GM19240 (cell line): Measurements from ENCODE around the gene DDX4.
"Not testable (repeated sequence)": the region's sequence is repeated elsewhere in the genome, so short reads cannot be mapped to it uniquely, and the experiment has no call there.

Source experiments
- DNase-seq: peaks from one replicate; pipeline ENCODE4 v3.0.0; 2011; ENCODE audit warnings: low spot score; ENCODE audit not compliant: insufficient read length

Gene DDX4

DNA sequence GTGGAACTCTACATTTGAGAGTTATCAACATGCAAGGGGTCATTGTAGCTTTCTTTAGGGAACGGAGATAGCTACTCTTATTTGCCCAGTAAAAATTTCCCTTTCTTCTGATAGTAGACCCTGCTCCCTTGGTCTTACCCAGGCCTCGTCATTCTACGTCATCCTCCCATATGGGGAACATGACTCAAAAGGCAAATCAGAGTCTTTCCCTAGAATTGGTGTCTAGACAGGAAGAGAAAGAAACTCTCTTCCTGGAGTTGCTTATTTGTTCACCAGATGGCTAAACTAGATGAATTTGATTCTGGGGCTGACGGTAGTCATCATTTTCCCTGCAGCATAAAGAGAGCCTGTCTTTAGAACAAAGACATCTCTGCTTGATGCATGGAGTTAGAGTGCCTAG lies 13.6 kb upstream of the DDX4 start:
- DNase-seq = no peak

DNA sequence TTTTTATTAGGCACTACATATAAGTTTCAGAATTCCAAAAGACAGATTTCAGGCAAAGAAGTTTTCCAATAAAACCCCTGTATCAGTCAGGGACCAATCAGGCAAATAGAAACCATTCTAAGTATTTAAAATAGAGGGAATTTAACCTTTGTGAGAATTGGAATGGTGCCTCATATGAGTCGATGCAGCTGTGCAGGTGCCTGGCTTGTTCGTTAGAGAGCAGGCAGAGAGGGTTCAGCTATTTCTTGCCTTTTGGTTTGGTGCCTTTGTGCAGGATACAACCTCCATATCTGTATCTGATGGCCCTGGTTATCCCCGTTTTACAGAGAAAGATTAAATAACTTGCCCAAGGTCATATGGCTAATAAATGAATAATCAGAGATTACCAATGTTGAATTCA lies 6.0 kb upstream of the DDX4 start:
- no peak for DNase-seq

DNA sequence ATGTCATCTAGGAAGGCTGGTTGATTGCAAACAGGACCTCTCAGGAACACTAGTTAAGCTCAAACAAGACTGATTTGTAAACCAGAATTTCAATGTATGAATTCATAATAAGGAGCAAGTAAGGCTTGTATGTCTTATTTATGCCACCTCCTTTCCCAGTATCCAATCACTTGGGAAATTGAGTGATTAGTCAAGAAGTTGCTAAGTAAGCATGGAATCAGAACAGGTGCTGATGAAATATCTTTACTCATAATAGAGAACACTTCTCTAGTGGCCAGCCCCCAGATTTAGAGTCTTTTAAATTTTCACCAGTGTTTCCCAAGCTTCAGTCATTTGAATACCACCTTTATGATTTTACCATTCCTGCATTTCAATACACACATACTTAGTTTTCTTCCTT lies 5.3 kb upstream of the DDX4 start:
- DNase-seq = no peak

GRCh38 chr5:55734658-55735057 lies 3.2 kb upstream of the DDX4 start:
- no peak for DNase-seq

GRCh38 chr5:55742778-55743177 lies 4.9 kb downstream of the DDX4 start:
- no peak for DNase-seq

DNA sequence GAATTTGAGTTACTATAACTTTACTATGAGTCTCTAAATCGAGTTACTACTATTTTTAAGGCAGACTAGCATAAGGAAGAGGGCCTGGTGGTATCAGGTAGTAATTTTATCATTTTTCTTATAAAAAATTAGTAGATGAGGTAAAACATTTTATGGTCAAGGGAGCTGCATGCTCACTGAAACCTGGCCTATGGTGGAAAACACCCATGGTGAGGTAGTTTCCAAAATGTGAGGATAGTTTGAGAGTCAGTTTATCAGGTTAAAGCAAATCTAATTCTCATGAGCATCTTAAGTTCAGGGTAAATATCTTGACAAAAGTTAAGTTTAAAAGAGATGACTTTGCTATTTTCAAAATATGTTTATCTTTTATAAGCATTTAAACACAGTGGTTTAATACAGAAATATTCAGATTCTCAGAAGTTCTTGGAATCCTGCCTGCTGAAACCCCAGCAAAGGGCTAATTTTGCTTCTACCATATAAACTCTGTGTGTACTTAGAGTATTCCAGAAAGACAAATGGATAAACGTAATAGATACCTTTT lies 10.0 kb downstream of the DDX4 start:
- DNase-seq = no peak

DNA sequence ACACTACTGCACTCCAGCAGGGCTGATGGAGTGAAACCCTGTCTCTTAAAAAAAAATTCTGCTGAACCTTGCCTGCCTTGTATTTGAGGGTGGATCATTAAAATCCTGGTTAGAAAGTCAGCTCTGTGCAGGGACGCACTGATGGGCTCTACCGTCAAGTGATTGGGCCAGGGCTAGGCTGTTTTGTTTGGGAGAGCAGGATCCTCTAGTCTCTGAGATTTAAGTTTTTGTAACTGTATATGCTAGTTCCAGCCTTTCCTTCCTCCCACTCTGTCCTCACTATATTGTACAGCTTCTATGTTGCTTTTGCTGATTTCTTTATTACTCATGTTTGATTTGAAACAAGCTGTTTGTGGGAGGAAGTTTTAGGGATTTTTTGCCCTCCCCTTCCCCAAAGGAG lies 11.5 kb downstream of the DDX4 start:
- no peak for DNase-seq

DNA sequence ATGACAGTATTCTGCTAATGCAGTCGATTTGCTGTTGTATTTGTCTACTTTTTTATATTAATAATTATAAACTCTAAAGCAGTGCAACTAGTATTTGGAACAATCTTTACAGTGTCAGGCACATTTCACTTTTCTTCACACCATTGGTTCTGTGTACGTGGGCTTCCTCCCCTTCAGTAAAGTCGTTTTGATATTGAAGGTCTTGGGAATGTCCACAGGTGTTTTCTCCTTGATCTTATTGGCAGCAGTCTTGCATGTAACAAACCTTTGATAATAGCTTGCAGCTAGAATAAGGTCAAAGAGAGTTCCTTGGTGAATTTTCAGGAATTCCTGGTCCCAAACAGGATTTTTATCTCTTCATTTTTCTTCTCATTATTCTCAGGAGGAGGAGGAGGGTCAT lies 12.2 kb downstream of the DDX4 start:
- DNase-seq = no peak

DNA sequence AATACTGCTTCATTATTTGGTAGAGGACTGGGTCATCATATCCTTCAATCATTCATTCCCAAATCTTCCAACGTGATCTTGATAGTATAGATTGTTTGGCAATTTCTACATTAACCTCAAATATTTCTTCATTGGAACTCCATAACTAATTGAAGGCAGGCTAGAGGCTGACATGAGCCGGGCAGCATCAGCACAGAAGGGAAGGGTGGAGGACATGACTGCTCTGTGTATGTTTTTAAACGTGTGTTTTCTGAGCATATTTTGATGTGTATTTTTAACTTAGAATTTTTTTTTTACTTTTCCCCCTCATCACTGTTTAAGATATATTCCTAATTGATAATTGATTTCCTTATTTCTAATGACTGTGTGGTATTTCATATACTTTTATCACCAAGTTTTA lies 12.6 kb downstream of the DDX4 start:
- DNase-seq = no peak

DNA sequence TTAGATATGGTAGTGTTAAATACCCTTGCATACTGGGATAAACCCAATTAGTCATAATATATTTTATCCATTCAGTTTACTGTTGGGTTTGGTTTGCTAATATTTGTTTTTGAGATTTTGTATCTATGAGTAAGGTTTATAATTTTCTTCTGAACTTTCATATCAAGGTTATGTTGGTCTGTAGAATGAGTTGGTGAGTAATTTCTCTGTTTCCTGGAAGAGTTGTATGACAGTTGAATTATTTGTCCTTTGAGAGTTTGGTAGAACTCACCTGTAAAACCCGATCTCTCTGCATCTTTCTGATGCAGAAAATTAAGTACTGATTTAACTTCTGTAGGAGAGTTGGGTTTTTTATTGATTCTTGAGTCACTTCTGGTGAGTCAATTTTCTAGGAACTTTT lies 20.4 kb downstream of the DDX4 start:
- no peak for DNase-seq

DNA sequence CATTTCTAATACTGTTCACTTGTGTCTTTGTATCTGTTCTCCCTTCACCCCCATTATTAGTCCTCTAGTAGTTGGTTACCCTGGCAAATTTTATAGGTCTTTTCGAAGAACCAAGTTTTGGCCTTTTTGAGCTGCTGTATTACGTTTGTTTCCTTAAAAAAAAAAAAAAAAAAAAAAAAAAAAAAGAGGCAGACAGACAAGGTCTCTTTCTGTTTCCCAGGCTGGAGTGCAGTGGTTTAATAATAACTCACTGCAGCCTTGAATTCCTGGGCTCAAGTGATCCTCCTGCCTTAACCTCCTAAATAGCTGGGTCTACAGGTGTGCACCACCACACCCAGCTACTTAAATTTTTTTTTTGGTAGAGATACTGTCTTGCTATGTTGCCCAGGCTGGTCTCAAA lies 20.9 kb downstream of the DDX4 start:
- no peak for DNase-seq

GRCh38 chr5:55761721-55762120 lies 23.9 kb downstream of the DDX4 start:
- DNase-seq = not testable (repeated sequence)

- DNase-seq = no peak
These were observed 26.0 kb downstream of the DDX4 start for GRCh38 chr5:55763746-55764420.

DNA sequence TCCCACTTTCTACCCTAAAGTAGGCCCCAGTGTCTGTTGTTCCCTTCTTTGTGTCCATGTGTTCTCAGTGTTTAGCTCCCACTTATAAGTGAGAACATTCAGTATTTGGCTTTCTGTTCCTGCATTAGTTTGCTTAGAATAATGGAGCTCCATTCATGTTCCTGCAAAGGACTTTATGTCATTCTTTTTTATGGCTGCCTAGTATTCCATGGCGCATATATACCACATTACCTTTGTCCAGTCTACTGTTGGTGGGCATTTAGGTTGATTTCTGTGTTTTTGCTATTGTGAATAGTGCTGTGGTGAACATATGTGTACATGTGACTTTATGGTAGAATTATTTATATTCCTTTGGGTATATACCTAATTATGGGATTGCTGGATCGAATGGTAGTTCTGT lies 30.4 kb downstream of the DDX4 start:
- no peak for DNase-seq

DNA sequence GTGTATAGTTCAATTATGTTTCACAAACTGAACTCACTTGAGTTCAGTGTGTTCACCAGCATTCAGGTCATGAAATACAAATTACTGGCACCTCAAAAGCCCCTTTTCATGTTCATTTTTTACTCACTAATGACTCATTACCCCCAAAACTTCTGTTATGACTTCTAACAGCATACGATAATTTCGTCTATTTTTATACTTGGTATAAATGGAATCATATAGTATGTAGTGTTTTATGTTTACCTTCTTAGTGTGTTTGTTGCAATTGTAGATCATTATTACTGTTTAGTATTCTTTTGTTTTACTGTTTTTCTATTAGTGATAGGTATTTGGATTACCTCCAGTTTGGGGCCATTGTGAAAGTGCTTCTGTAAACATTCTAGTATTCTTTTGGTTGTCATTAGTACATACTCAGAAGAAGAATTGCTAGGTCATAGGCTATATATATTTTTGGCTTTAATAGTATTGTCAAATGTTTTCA lies 33.4 kb downstream of the DDX4 start:
- DNase-seq = no peak

DNA sequence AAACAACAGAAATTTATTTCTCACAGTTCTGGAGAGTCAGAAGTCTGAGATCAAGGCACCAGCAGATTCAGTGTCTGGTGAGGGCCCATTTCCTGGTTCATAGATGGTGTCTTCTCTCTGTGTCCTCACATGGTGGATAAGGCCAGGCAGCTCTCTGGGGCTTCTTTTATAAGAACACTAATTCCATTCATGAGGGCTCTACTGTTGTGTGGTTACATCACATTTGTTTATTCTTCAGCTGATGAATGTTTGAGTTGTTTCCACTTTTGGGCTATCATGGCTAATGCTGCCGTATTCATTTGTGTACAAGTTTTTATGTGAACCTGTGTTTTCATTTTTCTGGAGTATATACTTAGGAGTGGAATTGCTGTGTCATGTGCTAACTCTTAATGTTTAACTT lies 35.2 kb downstream of the DDX4 start:
- DNase-seq = no peak

DNA sequence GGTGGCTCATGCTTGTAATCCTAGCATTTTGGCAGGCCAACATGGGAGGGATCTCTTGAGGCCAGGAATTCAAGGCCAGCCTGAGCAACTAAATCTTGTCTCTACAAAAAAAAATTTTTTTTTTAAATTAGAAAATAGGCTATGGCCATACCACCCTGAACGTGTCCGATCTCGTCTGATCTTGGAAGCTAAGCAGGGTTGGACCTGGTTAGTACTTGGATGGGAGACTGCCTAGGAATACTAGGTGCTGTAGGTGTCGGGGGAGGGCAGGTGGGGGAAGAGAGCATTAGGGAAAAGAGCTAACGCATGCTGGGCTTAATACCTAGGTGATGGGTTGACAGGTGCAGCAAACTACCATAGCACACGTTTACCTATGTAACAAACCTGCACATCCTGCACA lies 39.5 kb downstream of the DDX4 start:
- no peak for DNase-seq

- DNase-seq = no peak
These were observed 63.1 kb downstream of the DDX4 start for GRCh38 chr5:55800924-55801323.

- DNase-seq = not testable (repeated sequence)
These were observed 71.0 kb downstream of the DDX4 start for GRCh38 chr5:55808814-55809213.

GRCh38 chr5:55815939-55816338 lies 78.1 kb downstream of the DDX4 start:
- not testable (repeated sequence) for DNase-seq

DNA sequence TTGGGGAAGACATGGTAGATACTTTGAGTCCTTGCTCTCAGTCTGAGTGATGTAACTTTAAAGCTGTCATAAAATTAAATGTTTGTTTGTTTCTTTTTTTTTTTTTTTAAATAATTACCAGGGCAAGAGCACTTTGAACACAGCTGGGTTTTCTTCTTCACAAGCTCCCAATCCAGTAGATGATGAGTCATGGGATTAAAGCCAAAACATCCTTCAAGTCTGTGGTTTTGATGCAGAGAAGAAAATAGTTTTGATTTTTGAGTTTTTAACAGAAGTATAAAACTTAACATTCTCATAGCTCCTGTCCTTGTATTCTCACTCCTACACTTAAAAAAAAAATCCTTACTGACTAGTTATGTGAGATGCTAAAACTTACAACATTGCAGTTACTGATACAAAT lies 78.5 kb downstream of the DDX4 start:
- DNase-seq = no peak

DNA sequence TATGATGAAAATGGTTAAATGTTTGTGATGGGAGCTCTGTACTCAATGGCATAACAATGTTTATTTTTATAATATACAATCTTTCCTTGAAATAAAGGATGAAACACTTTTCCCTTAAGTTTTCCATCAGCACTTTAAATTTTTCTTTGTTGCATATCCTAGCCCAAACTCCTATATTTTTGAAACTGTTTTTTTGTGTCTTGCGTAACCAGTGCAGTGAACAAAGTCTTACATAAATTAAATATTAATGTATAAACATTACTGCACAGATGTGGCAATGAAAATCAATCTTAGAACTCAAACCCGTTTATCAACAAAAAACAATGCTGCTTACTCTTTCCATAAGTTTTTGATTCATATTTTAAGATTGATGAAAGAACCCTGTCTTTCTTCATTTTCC lies 79.2 kb downstream of the DDX4 start:
- no peak for DNase-seq

DNA sequence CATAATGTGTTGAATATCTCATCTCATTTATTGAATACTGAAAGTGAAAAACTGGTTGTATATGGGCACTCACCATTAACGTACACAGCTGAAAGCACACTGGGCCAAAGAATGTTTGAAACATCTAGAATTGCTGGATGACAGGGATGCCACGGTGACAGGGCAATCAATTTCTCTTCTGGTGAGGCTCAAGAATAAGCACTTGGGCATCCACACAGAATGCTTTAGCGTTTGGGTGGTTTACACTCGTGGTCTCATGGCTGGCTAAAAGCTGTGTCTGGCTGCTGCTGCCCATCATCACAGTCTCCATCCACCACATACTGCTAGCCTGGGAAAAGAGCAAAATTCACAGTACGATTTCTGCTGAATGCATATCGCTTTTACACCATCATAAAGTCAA lies 82.6 kb downstream of the DDX4 start:
- DNase-seq = no peak
